ENCODE data around the gene WDPCP. TPM values are rescaled to one million over a fixed set of nuclear protein-coding genes. Genes with fewer than 3 reads are reported as not detected.

The WDPCP gene
- total RNA-seq, 4 donors from 2014 or later = 7.2 to 47.3 (median 13.0) TPM

- H3K36me3 ChIP-seq = peaks cover 0 to 6% of the 10 kb centered on the region in 2 donors
- in situ Hi-C loops (cut with MboI; ENCODE audit: low sequenced_read_pairs in 4 of 4) (no loop called here), intact Hi-C loops (cut with DNase I; ENCODE audit: low total_unique reads) (no loop called here)
- H3K4me3 ChIP-seq = no peak overlapping the region
- peak overlapping the region; percentile 33 to 60 (median 54) for H3K27ac ChIP-seq
- no peak for TF ChIP-seq CTCF (IDR thresholded peaks at IDR 0.05 in 4 of 5, conservative IDR thresholded peaks at IDR 0.05 in 1 of 5)
- TF ChIP-seq POLR2A (IDR thresholded peaks at IDR 0.05) = no peak
- no peak for DNase-seq
- H3K9me3 ChIP-seq = peaks cover 0 to 6% (median 0%) of the 10 kb centered on the region in 3 donors
- no peaks in the 10 kb centered on the region for H3K27me3 ChIP-seq
- ATAC-seq = peak; percentile 62 to 76
- H3K4me1 ChIP-seq = peaks cover 11 to 16% of the 10 kb centered on the region in 2 donors
Observed at GRCh38 chr2:63344575-63345284, 243.5 kb downstream of the WDPCP start.

GRCh38 chr2:63343397-63344109 lies 244.7 kb downstream of the WDPCP start:
- Histone ChIP-seq H3K9me3 (peaks cover 0 to 6% (median 0%) of the 10 kb centered on the region in 3 donors), H3K4me3 (no peak overlapping the region), H3K4me1 (peaks cover 11 to 16% of the 10 kb centered on the region in 2 donors), H3K27ac (no peak overlapping the region), H3K36me3 (peaks cover 0 to 6% of the 10 kb centered on the region in 2 donors), H3K27me3 (no peaks in the 10 kb centered on the region)
- intact Hi-C loops (cut with DNase I; ENCODE audit: low total_unique reads) = no loop called here
- no peak for TF ChIP-seq POLR2A (IDR thresholded peaks at IDR 0.05)
- TF ChIP-seq CTCF (IDR thresholded peaks at IDR 0.05 in 4 of 5, conservative IDR thresholded peaks at IDR 0.05 in 1 of 5) = no peak
- DNase-seq (no peak), ATAC-seq (no peak)
- in situ Hi-C loops (cut with MboI; ENCODE audit: low sequenced_read_pairs in 4 of 4) = no loop called here

GRCh38 chr2:63340443-63340842 lies 247.8 kb downstream of the WDPCP start:
- no peak overlapping the region for H3K27ac ChIP-seq
- peaks cover 0 to 6% (median 0%) of the 10 kb centered on the region in 3 donors for H3K9me3 ChIP-seq
- H3K36me3 ChIP-seq = peaks cover 0 to 6% of the 10 kb centered on the region in 2 donors
- ATAC-seq (no peak), DNase-seq (no peak)
- in situ Hi-C loops (cut with MboI; ENCODE audit: low sequenced_read_pairs in 4 of 4) = no loop called here
- no peak overlapping the region for H3K4me3 ChIP-seq
- no peaks in the 10 kb centered on the region for H3K27me3 ChIP-seq
- intact Hi-C loops (cut with DNase I; ENCODE audit: low total_unique reads) = no loop called here
- no peak for TF ChIP-seq POLR2A (IDR thresholded peaks at IDR 0.05)
- TF ChIP-seq CTCF (IDR thresholded peaks at IDR 0.05 in 4 of 5, conservative IDR thresholded peaks at IDR 0.05 in 1 of 5) = no peak
- peaks cover 11% of the 10 kb centered on the region in 2 donors for H3K4me1 ChIP-seq

GRCh38 chr2:63334910-63335309 lies 253.4 kb downstream of the WDPCP start:
- in situ Hi-C loops (cut with MboI; ENCODE audit: low sequenced_read_pairs in 4 of 4) (no loop called here), intact Hi-C loops (cut with DNase I; ENCODE audit: low total_unique reads) (no loop called here)
- ATAC-seq (no peak), DNase-seq (no peak)
- no peaks in the 10 kb centered on the region for H3K27me3 ChIP-seq
- H3K36me3 ChIP-seq = no peaks in the 10 kb centered on the region
- H3K4me1 ChIP-seq = no peaks in the 10 kb centered on the region
- no peak overlapping the region for H3K4me3 ChIP-seq
- H3K9me3 ChIP-seq = no peaks in the 10 kb centered on the region
- H3K27ac ChIP-seq = no peak overlapping the region
- no peak for TF ChIP-seq CTCF (IDR thresholded peaks at IDR 0.05 in 4 of 5, conservative IDR thresholded peaks at IDR 0.05 in 1 of 5)
- TF ChIP-seq POLR2A (IDR thresholded peaks at IDR 0.05) = no peak

All from gastrocnemius medialis (tissue), 4 donors.